ENCODE measurements around the gene ARAP3. TPM values are rescaled to one million over a fixed set of nuclear protein-coding genes. Genes with fewer than 3 reads are reported as not detected.

The ARAP3 gene
- total and polyA plus RNA-seq, 2 donors (not counting 1 experiment from before 2014, with no cell fraction given): 0.34 to 3.7 TPM

DNA sequence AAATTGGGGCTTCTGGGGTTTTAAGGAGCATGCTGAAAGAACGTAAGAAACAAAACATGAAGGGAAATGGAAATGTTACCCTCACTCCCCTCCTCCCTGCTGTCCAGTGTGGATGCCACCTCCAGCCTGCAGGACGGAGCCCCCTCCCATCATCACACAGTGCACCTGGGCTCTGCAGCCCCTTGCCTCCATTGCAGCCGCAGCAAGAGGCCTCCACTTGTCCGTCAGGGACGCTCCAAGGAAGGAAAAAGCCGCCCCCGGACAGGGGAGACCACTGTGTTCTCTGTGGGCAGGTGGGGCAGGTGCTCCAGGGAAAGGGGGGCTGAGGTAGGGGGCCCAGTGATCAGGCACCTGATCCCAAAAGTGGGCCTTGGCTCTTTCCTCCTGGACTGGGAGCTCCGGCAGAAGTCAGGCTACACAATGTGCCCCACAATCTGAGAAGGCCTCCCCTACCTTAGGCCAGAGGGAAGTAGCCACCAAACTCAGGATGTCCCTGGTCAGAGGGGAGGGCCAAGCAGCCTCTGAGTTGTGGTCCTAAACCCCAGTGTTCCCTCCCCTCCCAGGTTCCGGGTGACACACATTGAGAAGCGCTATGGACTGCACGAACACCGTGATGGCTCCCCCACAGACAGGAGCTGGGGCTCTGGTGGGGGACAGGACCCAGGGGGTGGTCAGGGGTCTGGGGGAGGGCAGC, 42.5 kb downstream of the ARAP3 start:
- POLR2A ChIA-PET: interaction anchor here (1.1 to 3.6 kb wide), 2 partner anchors 12 kb away, joined by 3 to 22 read pairs; partner anchors contain the start of gene FCHSD1

More for the DNA sequence above, 42.5 kb downstream of the ARAP3 start:
- ATAC-seq (ENCODE audit: low read depth): no peak
- CTCF ChIA-PET: interaction anchor here (0.5 to 10.3 kb wide), 5 partner anchors 8 to 337 kb away, joined by 3 to 124 read pairs (median 3); partner anchors contain the start of genes DIAPH1 and PCDH1
- Mint-ChIP-seq H3K27ac (no peak overlapping the region), H3K27me3 (no peaks in the 10 kb centered on the region), H3K9me3 (ENCODE audit: insufficient read depth) (no peaks in the 10 kb centered on the region), H3K4me1 (peaks cover 26% of the 10 kb centered on the region), H3K4me3 (no peak overlapping the region)
- peaks cover 16% of the 10 kb centered on the region for H4K20me1 ChIP-seq (ENCODE audit: control insufficient read depth, insufficient read depth, low read length, poor library complexity, severe bottlenecking)
- TF ChIP-seq, protein P1, sequence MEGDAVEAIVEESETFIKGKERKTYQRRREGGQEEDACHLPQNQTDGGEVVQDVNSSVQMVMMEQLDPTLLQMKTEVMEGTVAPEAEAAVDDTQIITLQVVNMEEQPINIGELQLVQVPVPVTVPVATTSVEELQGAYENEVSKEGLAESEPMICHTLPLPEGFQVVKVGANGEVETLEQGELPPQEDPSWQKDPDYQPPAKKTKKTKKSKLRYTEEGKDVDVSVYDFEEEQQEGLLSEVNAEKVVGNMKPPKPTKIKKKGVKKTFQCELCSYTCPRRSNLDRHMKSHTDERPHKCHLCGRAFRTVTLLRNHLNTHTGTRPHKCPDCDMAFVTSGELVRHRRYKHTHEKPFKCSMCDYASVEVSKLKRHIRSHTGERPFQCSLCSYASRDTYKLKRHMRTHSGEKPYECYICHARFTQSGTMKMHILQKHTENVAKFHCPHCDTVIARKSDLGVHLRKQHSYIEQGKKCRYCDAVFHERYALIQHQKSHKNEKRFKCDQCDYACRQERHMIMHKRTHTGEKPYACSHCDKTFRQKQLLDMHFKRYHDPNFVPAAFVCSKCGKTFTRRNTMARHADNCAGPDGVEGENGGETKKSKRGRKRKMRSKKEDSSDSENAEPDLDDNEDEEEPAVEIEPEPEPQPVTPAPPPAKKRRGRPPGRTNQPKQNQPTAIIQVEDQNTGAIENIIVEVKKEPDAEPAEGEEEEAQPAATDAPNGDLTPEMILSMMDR (IDR thresholded peaks at IDR 0.05): no peak
- TF ChIP-seq EZH2 (IDR thresholded peaks at IDR 0.05; ENCODE audit: borderline replicate concordance, insufficient read depth, low read depth, low read length, poor library complexity, severe bottlenecking): no peak
- no peak overlapping the region for H3K4me2 ChIP-seq (replicated peaks; ENCODE audit: low read depth, low read length, poor library complexity, severe bottlenecking)
- H3K79me2 ChIP-seq (ENCODE audit: control insufficient read depth, insufficient read depth, low read length): peaks cover 29% of the 10 kb centered on the region
- H3K36me3 ChIP-seq (replicated peaks in 1 of 2; ENCODE audit: control extremely low read depth in 1 of 2, control insufficient read depth in 1 of 2, extremely low read depth in 1 of 2, insufficient read depth in 2 of 2, low read length in 1 of 2): peaks cover under 1 to 28% of the 10 kb centered on the region in 2 experiments
- no peak overlapping the region for H3K27ac ChIP-seq (ENCODE audit: low read length in 2 of 2)
- no peaks in the 10 kb centered on the region for H3K9me3 ChIP-seq (ENCODE audit: control extremely low read depth in 1 of 3, control insufficient read depth in 2 of 3, insufficient read depth in 1 of 3, low read length in 2 of 3)
- WGBS (ENCODE audit: insufficient coverage): 96% methylated on average over 11 of the region's 12 CpGs
- no peak overlapping the region for H2AFZ ChIP-seq (ENCODE audit: insufficient read depth, low read depth, low read length, poor library complexity, severe bottlenecking)
- intact Hi-C loops (cut with micrococcal nuclease): no loop called here
- H3K9ac ChIP-seq (ENCODE audit: low read length): no peak overlapping the region
- H3K4me3 ChIP-seq (ENCODE audit: control extremely low read depth in 1 of 5, extremely low read depth in 1 of 5, insufficient read depth in 1 of 5, low read depth in 2 of 5, low read length in 4 of 5): no peak overlapping the region
- DNase-seq: no peak
- H3K4me1 ChIP-seq (ENCODE audit: control insufficient read depth in 2 of 2, insufficient read depth in 2 of 2, low read length in 2 of 2): peaks cover 24 to 28% of the 10 kb centered on the region in 2 donors
- H3K27me3 ChIP-seq (replicated peaks in 1 of 4; ENCODE audit: control extremely low read depth in 1 of 4, control insufficient read depth in 3 of 4, insufficient read depth in 4 of 4, low read length in 3 of 4): no peaks in the 10 kb centered on the region

Measured in B cell (primary cell).